Activated naive CD4-positive, alpha-beta T cell (primary cell): ENCODE data around the gene OPN1SW.

Experiments used
- DNase-seq, 4 experiments: peaks; one replicate each; lab custom pipeline; 2025; lab: John Stamatoyannopoulos, UW

OPN1SW gene

DNA sequence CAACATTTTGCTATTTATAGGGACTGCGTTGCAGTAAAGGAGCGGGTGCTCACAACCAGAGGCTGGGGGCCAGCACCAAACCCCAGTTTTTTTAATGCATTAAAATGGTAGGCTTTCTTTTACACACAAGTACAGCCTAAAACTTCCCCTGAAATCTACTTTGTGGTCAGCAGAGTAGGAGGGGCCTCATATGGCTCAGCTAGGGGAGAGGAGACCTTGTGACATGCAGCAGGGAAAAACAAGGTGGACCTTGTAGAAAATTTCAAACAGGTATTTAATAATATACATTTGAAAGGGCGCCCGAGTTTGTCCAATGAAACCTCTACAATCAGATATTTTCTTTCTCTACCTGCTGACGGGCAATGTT lies 17.6 kb upstream of the OPN1SW start:
- no peak for DNase-seq

DNA sequence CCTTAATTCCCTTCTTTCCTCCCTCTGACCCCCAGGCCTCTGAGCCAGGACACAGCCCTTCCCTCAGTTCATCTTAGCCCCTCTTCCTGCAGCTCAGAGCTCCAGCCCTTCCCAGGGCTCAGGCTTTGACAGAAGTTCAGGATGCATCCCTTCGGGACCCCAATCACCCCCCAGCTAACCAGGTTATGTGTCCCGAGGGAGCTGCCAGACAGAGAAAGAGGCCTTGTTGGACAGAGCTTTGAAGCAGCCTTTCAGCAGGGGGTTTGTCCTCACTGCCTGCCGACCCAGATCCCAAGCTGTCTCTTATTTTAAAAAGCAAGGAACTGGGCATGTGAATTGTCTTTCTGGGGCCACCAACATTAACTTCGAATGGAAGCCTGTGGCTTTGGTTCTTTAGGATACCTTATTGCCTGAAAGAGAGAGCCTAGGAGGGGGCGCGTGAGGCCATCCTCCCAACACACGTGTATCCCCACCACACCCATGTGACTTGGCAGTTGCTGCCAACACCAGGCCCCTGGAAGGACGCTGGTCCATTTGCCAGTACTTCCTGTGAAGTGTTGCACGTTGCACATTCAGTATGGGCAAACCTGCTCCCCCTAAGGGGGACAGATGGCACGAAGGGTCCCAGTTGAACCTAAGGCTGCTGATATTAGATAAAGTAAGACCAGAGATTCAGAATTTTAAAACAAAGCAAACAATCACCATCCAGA lies 17.0 kb upstream of the OPN1SW start:
- no peak for DNase-seq

DNA sequence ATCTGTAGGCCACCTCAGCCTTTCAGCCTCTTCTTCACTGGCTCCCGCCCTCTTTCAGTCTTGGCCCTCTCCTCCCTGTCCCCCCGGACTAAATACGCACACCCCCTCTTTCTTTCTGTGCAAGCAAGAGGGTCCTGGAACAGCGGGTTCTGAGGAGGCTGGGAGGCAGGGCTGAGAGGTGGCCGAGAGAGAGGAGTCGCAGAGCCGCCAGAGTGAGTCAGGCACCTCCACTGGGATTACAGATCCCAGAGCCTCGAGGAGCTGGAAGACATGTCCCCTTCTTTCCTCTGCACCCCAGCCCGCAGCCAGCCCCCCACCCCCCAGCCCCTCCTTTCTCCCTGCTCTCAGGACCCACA lies 16.4 kb upstream of the OPN1SW start:
- DNase-seq: no peak

DNA sequence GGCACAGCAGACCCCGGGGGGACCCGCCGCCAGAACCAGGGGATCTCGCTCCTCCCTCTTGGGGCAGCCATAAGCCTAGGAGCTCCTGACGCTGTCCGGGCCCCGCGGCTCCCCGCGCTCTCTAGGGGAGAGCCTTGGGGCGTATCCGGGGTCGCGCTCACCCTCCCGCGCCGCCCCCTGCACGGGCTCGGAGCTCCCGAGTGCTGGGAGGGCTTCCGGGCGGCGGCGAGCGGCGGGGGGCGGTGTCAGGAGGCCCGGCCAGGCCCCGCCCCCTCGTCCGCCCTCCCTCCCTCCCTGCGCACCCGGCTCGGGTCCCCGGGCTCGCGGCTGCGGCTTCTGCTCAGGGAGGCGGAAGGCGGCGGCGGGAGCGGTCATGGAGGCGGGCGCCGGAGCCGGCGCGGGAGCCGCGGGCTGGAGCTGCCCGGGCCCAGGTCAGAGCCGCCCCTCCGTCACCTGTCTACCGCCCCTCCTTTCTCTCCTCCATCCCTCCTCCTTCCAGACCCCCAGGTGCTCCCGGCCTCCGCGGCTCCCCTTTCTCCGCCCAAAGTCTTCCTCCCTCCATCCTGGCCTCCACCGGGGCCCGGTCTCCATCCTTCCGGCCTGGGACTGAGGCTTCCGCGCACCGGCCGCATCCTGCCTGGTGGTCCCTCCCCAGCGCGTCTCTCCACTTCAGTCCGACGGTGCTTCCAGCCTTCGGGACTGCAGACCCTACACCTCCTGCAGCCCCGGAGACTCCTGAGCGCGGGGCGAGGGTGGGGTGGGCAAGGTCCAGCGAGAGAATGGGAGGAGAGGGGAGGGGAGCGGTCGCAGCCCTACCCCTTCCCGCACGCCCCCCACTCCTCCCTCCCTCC lies 15.8 kb upstream of the OPN1SW start, which contains the start of gene CCDC136:
Gene CCDC136, plus strand, starts transcription at position 848 of the 851 bp plus-strand sequence. CDS start 444 bp downstream, outside the sequence.
- DNase-seq: peak; percentile 38 to 75 (median 54)

DNA sequence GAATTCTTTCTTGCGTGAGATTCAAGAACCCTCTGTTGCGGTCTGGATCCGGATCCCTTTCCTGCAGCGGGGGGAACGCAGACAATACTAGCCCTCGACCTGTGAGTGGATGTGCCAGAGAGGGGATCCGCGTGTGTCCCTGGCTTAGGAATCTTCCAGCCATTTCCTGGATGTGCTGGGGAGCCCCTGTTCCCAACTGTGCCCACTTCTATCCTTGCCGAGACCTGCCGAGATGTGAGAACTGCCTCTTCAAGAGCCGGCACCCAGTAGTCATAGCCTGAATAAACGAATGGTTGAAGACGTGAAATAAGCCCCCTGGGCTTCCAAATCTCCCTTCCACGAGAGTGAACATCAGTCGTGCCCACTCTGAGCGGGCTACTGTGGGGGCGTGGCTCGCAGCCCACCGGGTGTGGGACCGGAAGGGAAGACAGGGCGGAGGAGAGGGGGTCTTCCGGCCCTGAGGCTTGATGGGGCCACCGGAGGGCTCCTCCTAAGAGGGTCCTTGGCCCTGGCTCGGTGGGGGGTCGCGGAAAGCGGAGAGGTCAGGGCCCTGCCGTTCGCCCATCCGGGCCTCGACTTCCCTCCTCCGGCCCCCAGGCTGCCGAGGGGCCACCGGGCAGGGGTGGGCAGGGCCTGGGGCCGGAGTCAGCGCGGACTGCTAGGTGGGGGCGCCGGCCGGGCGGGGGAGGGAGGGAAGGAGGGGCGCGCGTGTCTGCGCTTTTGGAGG lies 14.9 kb upstream of the OPN1SW start:
- DNase-seq: no peak

DNA sequence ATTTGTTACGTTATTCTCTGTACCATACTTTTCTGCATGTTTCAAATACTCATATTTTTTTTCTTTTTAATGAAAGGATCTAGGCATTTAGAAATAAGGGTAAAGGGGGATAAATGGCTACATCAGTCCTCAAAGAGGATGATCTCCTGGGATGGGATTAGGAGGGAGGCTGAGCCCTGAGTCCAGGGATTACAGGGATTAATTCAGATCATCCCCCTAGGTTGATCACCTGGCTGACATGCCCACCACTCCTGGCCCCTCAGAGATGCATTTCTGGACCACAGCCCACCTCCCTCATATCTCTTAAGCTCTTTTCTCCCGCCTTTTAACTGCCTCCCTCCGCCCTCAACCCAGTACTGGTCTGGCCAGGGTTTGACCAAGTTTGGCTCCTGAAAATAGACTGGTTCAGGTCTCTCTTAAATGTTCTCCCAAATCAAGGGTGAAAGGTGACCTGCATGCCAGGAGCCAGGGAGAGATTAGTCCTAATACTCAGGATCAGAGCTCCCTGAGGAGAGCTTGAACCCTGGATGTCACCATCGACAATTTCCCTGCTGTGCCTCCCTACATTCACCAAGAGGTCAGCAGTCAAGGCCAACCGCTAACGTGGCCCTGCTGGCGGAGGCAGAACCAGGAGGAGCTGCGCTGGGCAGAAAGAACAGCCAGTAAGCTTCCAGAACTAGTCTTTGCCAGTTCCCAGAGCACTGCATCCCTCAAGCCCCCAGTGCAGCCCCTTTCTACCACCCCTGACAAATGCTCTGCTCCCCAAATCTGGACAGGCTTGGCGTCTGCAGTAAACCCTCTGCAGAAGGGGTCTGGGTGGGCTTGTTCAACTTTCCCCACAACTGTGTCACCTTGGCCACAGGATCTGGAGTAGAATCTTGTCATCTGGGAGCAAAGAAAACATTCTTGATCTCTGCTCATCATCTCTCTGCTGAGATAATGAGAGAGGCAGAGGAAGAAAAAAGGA lies 13.1 kb upstream of the OPN1SW start:
- no peak for DNase-seq

DNA sequence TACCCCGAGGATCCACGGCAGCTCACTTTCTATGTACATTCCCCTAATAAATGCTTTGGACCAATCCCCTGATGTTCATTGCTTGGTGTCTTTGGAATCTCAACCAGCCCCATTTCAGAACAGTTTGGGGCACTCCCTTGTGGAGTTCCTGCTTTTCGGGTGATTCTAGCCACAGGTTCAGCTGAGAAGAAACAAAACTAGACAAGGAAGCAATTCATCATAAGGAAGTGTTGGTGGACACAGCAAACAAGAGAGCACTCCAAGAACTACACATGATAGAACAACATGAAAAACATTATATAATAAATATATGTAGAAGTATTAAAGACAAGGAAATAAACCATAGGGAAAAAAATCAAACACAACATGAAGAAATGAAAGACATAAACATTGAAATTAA lies 10.1 kb upstream of the OPN1SW start:
- DNase-seq: no peak

DNA sequence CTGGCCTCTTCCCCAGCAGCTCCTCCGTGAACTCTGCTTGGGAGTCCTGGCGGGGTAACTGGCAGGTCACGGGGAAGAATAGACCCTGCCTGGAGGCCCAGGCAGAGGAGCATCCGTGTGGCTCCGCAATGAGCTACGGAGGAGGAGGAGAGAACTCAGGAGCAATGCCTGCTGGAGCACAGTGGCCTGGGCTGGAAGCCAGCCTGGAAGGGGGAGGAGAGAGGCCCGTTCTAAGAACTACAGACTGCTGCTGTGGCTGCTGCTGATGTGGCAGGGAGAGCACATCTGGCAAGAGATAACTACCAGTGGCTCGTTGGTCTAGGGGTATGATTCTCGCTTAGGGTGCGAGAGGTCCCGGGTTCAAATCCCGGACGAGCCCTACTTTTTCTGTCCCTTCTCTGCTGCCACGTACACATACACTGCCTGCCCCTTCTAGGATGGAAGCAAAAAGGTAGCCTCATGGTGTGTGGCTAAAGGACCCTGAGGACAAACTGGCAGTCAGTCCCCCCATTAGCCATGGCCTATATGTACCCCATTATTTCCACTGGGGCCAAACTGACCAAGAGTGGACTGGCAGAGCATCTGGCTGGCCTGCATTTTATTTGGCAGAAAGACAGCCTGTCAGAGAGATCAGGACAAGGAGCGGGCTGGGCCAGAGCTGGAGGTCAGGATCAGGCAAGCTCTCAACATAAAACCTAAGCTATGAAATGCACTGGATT lies 7.7 kb upstream of the OPN1SW start:
- no peak for DNase-seq

DNA sequence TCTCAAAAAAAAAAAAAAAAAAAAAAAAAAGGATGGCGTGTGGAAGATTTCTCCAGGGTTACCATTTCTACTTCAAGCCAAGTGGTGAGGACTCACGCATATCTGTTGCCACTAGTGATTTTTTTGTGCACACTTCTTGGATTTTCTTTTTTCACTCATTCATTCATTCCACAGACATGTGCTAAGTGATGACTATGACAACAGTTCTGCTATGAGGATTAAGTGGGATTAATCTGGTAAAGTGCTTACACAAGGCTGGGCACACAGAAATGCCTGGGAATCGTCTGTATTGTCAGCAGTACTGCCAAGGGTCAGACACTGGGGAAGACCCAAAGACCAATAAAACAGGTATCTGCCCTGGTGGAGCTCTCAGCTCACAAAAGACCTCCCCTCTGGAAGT lies 6.3 kb upstream of the OPN1SW start:
- DNase-seq: no peak

DNA sequence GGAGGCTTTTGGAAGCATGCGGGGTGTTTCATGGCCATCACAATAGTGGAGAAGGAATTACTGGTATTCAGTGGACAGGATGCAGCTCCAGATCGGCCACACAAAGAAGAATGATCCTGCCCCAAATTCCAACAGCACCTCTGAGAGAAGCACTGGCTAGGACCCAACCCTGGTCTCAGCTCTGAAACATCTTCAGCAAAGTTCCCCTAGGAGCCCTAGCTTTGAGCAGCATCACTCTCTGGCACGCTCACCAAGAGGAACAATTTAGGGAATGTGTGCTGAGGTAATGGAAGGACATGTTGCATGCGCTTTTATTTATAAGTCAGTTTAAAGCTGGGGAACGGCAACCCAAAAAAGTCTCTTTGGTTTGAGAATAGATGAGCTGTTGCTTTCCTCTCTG lies 5.5 kb upstream of the OPN1SW start:
- no peak for DNase-seq

DNA sequence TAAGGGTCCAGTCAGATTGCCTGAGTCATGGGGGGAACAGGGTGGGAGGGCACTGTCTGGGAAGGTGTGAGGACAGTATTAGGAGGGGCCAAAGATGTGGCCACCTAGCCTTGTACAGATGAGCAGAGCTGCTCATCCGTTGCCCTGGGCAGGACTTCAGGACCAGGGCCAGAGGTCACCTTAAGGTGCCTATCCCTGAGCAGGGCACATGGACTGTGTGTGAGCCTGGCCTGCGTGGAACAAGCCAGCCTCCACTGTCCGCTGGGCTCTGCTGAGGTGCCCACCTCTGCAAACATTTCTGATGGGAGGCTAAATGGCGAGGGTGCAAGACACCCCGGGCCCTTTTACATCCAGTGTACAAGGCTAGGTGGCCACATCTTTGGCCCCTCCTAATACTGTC lies 3.4 kb upstream of the OPN1SW start:
- no peak for DNase-seq

DNA sequence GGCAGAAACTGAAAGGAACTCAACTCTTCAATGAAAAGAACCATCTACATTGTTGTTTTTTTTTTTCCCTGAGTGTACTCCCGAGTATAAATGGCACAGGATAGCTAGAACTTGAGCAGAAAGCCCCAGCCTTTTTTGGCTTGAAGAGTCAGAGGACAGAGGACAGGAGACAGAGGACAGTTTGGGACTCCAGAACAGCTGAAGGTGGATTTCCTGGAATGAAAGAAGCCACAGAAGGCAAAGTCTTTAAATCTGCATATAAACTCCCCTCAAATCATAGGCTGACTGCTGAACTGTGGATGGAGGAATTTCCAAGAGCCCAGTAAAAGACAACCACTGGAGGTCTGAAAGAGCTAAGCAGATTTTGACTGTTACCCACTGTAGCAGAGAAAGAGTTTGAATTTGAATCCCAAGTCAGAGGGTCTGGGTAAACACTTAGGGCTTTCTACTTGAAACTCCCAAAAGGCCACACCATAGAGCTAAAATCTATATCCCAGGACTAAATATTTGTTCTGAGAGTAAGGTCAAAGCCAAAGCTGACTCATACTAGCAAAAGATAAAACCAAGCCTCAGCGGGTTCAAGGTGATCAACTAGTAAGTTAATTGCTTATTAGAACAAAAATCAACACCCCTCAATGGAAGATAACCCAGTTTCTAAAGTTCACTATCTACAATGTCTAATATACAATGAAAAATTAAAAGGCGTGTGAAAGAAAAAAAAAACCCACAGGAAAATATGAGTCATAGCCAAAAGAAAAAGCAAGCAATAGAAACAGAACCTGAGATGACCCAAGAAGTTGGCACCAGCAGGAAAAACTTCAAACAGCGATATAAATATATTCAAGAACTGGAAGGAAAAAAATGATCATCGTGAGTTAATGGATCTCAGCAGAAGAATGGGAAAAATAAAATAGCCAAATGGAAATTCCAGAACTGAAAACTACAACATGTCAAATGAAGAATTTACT lies 1.8 kb upstream of the OPN1SW start:
- DNase-seq: no peak

DNA sequence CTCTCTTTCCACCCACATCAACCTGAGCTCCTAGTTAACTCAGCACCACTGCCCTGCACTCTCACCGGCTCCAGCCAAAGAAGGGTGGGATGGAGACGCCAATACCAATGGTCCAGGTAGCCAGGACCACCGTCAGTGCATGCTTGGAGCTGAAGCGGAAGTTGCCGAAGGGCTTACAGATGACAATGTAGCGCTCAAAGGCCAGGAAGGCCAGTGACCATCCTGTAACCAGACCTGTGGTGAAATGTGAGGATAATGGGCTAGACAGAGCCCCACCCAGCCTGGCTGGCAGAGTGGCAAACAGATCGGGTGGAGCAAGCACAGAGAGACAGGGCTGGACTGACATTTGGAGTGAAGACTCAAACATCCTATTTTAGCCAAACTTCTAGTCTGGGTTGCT lies 673 bp downstream of the OPN1SW start:
- DNase-seq: no peak

DNA sequence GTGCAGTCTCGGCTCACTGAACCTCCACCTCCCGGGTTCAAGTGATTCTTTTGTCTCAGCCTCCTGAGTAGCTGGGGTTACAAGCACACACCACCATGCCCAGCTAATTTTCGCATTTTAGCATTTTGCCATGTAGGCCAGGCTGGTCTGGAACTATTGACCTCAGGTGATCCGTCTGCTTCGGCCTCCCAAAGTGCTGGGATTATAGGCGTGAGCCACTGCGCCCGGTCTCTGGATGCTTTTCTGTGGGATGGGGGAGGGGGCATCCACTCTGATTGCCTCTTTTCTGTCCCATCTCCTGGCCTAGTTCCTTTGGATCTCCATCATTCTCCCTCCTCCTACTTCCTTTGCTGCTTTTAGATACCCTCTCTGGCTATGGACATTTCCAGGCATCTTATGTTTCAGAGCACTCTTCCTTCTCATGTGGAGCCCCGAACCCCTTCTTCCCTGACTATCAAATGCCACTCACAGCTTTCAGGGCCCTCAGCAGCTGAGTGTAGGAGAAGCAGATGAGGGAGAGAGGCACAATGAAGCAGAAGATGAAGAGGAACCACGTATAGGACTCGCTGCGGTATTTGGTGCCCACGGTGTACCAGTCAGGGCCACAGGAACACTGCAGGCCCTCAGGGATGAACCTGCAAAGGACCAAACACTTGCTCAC lies 1.4 kb downstream of the OPN1SW start:
- no peak for DNase-seq

DNA sequence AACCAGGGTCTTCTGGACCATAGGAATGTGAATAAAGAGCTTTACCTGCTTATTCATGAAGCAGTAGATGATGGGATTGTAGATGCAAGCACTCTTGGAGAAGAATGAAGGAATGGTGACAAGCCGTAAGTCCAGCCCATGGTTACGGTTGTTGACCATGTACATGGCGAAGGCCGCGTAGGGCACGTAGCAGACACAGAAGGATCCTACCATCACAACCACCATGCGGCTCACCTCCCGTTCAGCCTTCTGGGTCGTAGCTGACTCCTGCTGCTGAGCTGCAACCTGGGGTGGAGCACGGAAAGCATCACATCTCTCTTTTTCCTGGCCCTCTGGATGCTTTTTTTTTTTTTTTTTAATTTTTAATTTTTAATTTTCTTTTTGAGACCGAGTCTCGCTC lies 2.0 kb downstream of the OPN1SW start:
- no peak for DNase-seq

DNA sequence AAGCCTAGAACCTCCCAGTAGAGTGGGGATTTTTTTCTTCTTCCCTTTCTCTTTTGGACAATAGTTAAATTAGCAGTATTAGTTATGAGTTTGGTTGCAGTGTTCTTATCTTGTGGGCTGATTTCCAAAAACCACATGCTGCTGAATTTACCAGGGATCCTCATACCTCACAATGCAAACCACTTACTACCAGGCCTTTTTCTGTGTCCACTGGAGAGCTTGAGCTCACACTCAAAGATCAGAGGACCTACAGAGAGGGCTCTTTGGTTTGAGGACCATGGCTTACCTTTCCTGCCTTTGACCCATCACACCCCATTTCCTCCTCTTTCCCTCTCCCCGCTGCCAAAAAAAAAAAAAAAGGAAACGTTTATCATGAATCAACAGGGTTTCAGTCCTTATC lies 5.4 kb downstream of the OPN1SW start:
- no peak for DNase-seq

DNA sequence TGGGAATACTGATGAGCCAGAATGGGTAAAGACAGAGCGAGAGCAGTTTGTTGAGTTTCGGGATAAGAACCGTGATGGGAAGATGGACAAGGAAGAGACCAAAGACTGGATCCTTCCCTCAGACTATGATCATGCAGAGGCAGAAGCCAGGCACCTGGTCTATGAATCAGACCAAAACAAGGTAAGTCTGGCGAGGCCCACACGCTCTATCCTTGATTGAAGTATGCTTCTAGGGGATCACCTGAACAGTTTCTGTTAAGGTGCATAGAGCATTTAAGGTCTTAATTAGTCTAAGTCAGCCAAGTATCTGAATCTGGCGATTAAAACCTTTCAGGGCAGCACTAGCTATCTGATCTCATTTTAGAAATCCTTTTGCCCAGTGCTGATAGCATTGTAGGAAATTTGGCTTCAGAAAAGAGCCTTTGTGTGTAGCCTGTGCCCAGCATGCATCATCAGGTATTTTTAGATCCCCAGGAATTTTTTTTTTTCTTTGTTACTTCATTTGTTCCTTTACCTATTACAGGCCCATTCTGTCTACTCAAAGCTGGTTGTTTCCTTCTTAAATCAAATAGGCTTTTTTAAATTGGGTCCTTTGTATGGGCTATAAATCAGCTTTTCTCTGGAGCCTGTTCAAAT lies 8.0 kb downstream of the OPN1SW start:
- no peak for DNase-seq

DNA sequence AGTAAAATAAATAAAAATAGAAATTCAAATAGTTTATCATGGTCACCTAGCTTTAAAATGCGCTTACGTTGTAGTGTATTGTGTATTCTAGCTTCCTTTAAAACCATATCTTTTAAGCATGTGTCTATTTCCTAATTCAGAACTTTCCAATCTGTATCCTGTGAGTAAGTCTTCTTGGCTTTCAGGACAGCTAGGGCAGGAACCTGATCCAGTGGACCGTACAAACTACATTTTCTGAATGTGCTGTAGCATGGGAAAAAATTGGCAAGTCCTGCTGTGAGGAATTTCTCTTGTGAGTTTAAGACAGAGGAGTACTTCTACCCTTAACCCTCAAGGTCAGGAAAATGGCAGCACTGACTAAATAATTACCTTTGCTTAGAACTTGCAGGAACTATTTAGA lies 12.1 kb downstream of the OPN1SW start:
- DNase-seq: no peak

DNA sequence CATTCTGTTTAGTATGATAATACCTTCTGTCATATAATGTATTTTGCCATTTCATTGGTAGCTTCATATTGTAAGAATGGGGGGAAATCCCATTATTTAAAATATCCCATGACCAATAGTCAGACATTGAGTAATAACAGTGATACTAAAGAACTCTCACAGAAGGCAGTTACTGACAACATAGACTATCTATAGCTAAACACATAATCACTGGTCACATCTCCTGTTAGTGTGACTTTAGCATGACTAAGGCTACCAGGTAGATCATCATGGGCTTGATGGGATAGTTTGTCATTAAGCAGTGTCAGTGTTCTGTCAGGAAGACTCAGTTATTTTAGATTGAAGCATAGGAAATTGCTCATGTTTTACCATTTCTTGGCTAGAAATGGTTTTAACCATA lies 16.4 kb downstream of the OPN1SW start:
- no peak for DNase-seq
